Tibial artery (tissue), 4 donors: ENCODE data around the gene CERKL.
A peak's percentile ranks its signal among the peaks of the same experiment; 100 is the strongest.

Experiments used
- DNase-seq, 2 donors: peaks; one replicate each; pipeline ENCODE4 v3.0.0-alpha.2; 2019
- H3K27ac ChIP-seq, 2 donors: fragments of 200-600 bp; sonication (generic) in 1 of 2; 1 replicate in 1 of 2; 2 replicates in 1 of 2; pipeline ENCODE4 v1.5.1; 2018 to 2019; ENCODE audit warnings: mild to moderate bottlenecking in 1 of 2
- H3K27me3 ChIP-seq, 2 donors: fragments of 200-600 bp; sonication (generic) in 1 of 2; one replicate each; pipeline versions ENCODE4 v1.5.1 to v1.6.0; 2016 to 2019
- H3K36me3 ChIP-seq, 3 donors: fragments of 200-600 bp; sonication (generic) in 2 of 3; one replicate each; pipeline ENCODE4 v1.5.1; 2016 to 2019; ENCODE audit warnings: mild to moderate bottlenecking in 2 of 3
- H3K4me1 ChIP-seq, 4 donors: fragments of 200-600 bp; sonication (generic) in 2 of 4; 1 replicate in 3 of 4; 2 replicates in 1 of 4; pipeline ENCODE4 v1.5.1; 2016 to 2019
- H3K4me3 ChIP-seq, 2 donors: fragments of 200-600 bp; sonication (generic) in 1 of 2; 1 replicate in 1 of 2; 2 replicates in 1 of 2; pipeline ENCODE4 v1.5.1; 2018 to 2019; ENCODE audit warnings: mild to moderate bottlenecking in 2 of 2
- H3K9me3 ChIP-seq, 3 donors: fragments of 200-600 bp; sonication (generic) in 1 of 3; one replicate each; pipeline ENCODE4 v1.5.1; 2016 to 2019
- CTCF ChIP-seq, 2 experiments: fragments of 200-600 bp in 1 of 2; fragments of 450-650 bp in 1 of 2; IDR thresholded peaks; one replicate each; pipeline ENCODE4 v1.5.1; 2017 to 2019; ENCODE audit warnings: antibody characterized with exemption in 2 of 2, mild to moderate bottlenecking in 1 of 2, moderate library complexity in 1 of 2
- intact Hi-C: fragments of 100-400 bp; cut with DNase I; formaldehyde crosslinking; loops from one replicate; pipeline ENCODE4 v1.15.0; 2023; ENCODE audit warnings: low total_unique reads

Gene CERKL

GRCh38 chr2:181576431-181576830, 80.5 kb downstream of the CERKL start:
- Histone ChIP-seq H3K4me1 (no peaks in the 10 kb centered on the region), H3K36me3 (no peaks in the 10 kb centered on the region), H3K9me3 (no peaks in the 10 kb centered on the region), H3K27me3 (no peaks in the 10 kb centered on the region), H3K4me3 (no peak overlapping the region), H3K27ac (no peak overlapping the region)
- intact Hi-C loops: no loop called here
- DNase-seq: no peak
- no peak for TF ChIP-seq CTCF (IDR thresholded peaks at IDR 0.05)

- Histone ChIP-seq H3K9me3 (no peaks in the 10 kb centered on the region), H3K27ac (no peak overlapping the region), H3K27me3 (no peaks in the 10 kb centered on the region), H3K4me3 (no peak overlapping the region), H3K36me3 (no peaks in the 10 kb centered on the region), H3K4me1 (no peaks in the 10 kb centered on the region)
- intact Hi-C loops: no loop called here
- TF ChIP-seq CTCF (IDR thresholded peaks at IDR 0.05): no peak
- DNase-seq: no peak
Observed at GRCh38 chr2:181575650-181576025, 81.3 kb downstream of the CERKL start.

- TF ChIP-seq CTCF (IDR thresholded peaks at IDR 0.05): no peak
- no peak for DNase-seq
- Histone ChIP-seq H3K9me3 (no peaks in the 10 kb centered on the region), H3K36me3 (no peaks in the 10 kb centered on the region), H3K27ac (no peak overlapping the region), H3K4me3 (no peak overlapping the region), H3K27me3 (no peaks in the 10 kb centered on the region), H3K4me1 (no peaks in the 10 kb centered on the region)
- intact Hi-C loops: no loop called here
Observed at GRCh38 chr2:181575024-181575649, 81.8 kb downstream of the CERKL start.

- no peak for TF ChIP-seq CTCF (IDR thresholded peaks at IDR 0.05)
- Histone ChIP-seq H3K4me1 (no peaks in the 10 kb centered on the region), H3K4me3 (no peak overlapping the region), H3K36me3 (no peaks in the 10 kb centered on the region), H3K27ac (no peak overlapping the region), H3K27me3 (no peaks in the 10 kb centered on the region), H3K9me3 (no peaks in the 10 kb centered on the region)
- intact Hi-C loops: no loop called here
- no peak for DNase-seq
Observed at GRCh38 chr2:181574321-181574720, 82.6 kb downstream of the CERKL start.

GRCh38 chr2:181573140-181573736, 83.7 kb downstream of the CERKL start:
- Histone ChIP-seq H3K9me3 (no peaks in the 10 kb centered on the region), H3K27me3 (no peaks in the 10 kb centered on the region), H3K36me3 (no peaks in the 10 kb centered on the region), H3K27ac (no peak overlapping the region), H3K4me3 (no peak overlapping the region), H3K4me1 (no peaks in the 10 kb centered on the region)
- peak; percentile 5 to 15 for TF ChIP-seq CTCF (IDR thresholded peaks at IDR 0.05)
- no peak for DNase-seq
- intact Hi-C loops: no loop called here
